Measurements from ENCODE around the gene HDGF.
A peak's percentile ranks its signal among the peaks of the same experiment; 100 is the strongest.

HDGF gene

DNA sequence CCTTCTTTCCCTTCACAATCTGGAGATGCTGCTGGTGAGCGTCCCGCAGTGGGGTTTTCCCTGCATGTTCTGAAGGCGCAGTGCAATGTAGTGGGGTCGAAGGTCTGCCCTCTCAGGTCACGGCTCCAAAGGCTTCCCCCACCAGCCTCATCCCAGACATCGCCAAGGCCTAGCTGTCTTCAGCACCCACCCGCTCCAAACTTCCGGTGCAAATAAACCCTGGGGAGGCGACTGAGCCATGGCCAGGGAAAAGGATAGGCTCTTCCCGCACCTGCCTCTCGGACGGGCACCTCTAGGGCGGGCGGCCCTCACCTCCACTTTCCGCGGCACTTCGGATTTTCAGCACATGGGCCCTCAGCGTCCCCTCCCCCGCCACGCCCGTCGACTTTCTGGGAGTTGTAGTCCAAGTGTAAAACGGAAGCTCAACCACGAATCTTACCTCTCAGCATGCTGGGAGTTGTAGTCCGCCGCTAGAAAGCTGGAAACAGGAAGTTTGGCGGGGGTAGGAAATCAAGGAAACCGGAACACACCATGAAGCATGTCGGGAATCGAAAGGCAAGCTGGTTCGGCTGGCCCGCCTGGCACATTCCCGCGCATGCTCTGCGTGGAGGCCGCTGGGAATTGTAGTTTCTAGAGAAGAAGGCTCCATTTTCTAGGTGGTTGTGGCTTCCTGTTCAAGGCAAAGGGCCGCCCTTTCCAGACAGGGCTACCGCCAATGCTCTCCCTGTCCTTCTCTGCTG, 10.6 kb downstream of the HDGF start, which contains the start of gene MRPL24:
Gene MRPL24 (minus strand): TSS at position 348 of the 740 bp plus-strand sequence. CDS start 2,384 bp downstream, outside the sequence.
- DNase-seq (ENCODE audit: extremely low spot score) = peak; percentile 98
- ChIA-PET CTCF (interaction anchor here (0.6 to 2.2 kb wide), 6 partner anchors 15 to 121 kb away, joined by 3 to 12 read pairs (median 4); no protein-coding TSS in a partner anchor), POLR2A (interaction anchor here (0.6 to 3.9 kb wide), 19 partner anchors 10 to 160 kb away, joined by 3 to 123 read pairs (median 4); partner anchors contain the start of genes CRABP2, HDGF, ISG20L2 and METTL25B)
- TF ChIP-seq ZNF384 (IDR thresholded peaks at IDR 0.05) = no peak
- TF ChIP-seq, protein P1, sequence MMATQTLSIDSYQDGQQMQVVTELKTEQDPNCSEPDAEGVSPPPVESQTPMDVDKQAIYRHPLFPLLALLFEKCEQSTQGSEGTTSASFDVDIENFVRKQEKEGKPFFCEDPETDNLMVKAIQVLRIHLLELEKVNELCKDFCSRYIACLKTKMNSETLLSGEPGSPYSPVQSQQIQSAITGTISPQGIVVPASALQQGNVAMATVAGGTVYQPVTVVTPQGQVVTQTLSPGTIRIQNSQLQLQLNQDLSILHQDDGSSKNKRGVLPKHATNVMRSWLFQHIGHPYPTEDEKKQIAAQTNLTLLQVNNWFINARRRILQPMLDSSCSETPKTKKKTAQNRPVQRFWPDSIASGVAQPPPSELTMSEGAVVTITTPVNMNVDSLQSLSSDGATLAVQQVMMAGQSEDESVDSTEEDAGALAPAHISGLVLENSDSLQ (IDR thresholded peaks at IDR 0.05) = peak; percentile 37; the same call in 1 of the 2 replicates
- no peak for TF ChIP-seq FOXM1 (IDR thresholded peaks at IDR 0.05; ENCODE audit: borderline replicate concordance)
- no peak for TF ChIP-seq CTBP1 (IDR thresholded peaks at IDR 0.05; ENCODE audit: borderline replicate concordance)
- no peak for TF ChIP-seq FOXK2 (IDR thresholded peaks at IDR 0.05)
- peak; percentile 98 for TF ChIP-seq L3MBTL2 (conservative IDR thresholded peaks at IDR 0.05)
- TF ChIP-seq BHLHE40 (IDR thresholded peaks at IDR 0.05; ENCODE audit: borderline replicate concordance) = no peak
- TF ChIP-seq ARNT (IDR thresholded peaks at IDR 0.05) = no peak
- TF ChIP-seq LEF1 (IDR thresholded peaks at IDR 0.05; ENCODE audit: borderline replicate concordance) = no peak
- TF ChIP-seq SUZ12 (IDR thresholded peaks at IDR 0.05) = no peak; the same call in 1 of the 2 replicates
- TF ChIP-seq NFRKB (IDR thresholded peaks at IDR 0.05) = no peak
- TF ChIP-seq SP1 (IDR thresholded peaks at IDR 0.05) = no peak
- TF ChIP-seq TARDBP (IDR thresholded peaks at IDR 0.05) = no peak
- peak; percentile 99 for TF ChIP-seq ELF4 (IDR thresholded peaks at IDR 0.05)

DNA sequence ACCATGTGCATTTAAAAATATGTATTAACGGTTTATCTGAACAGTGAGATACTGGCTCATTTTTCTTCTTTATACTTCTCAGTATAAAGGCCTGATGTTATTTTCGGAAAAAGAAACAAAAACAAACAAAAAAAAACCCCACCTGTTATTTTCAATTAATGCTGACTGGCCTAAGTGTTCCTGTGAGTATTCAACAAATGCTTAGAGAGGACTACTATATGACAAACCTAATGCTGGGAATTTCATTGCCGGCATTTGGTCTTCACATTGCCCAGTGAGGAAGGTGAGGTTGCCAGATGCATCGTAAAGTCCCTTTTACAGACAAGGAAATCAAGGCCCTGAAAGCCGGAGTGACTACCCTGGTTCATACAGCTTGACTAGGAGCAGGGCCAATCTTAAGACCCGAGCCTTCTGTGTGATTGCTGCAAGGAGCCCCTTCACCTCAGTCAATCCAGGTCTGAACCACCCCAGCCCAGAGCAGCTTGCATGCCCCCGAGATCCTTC, 11.2 kb downstream of the HDGF start:
- no peak for TF ChIP-seq ELF4 (IDR thresholded peaks at IDR 0.05)
- no peak for TF ChIP-seq FOXA1 (IDR thresholded peaks at IDR 0.05)
- TF ChIP-seq FOXM1 (IDR thresholded peaks at IDR 0.05; ENCODE audit: borderline replicate concordance) = no peak
- TF ChIP-seq ARNT (IDR thresholded peaks at IDR 0.05) = no peak
- TF ChIP-seq ZNF384 (IDR thresholded peaks at IDR 0.05) = no peak
- no peak for TF ChIP-seq L3MBTL2 (conservative IDR thresholded peaks at IDR 0.05)
- no peak for TF ChIP-seq HDGF (IDR thresholded peaks at IDR 0.05; ENCODE audit: borderline replicate concordance)
- no peak for TF ChIP-seq TARDBP (IDR thresholded peaks at IDR 0.05)
- TF ChIP-seq, protein P1 (IDR thresholded peaks at IDR 0.05) = no peak
- no peak for TF ChIP-seq SP1 (IDR thresholded peaks at IDR 0.05)
- no peak for TF ChIP-seq SUZ12 (IDR thresholded peaks at IDR 0.05)
- POLR2A ChIA-PET = interaction anchor here (1.0 to 3.9 kb wide), 6 partner anchors 11 to 51 kb away, joined by 3 to 123 read pairs (median 32); partner anchors contain the start of genes HDGF, ISG20L2, METTL25B and PRCC
- CTCF ChIA-PET = interaction anchor here (0.7 to 2.2 kb wide), 4 partner anchors 14 to 186 kb away, joined by 3 to 12 read pairs (median 6); no protein-coding TSS in a partner anchor
- no peak for DNase-seq (ENCODE audit: extremely low spot score)

DNA sequence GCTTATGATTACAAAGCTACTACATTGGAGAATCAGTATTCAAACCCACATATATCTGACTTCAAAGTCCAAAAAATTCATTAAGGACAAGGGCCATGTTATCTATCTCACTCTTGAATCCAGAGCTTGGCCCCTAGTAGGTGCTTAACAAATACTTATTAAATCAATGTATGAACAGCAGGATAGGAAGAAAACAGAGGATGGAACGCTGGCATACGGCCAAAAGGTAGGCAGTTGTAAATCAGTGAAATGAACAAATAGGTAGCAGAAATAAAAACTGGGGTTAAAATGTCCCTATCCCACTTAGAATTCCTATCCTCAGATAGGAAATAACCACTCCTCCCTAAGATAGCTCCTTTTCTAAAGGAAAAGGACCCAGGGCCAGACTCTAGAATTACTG, 12.6 kb downstream of the HDGF start:
- TF ChIP-seq CTBP1 (IDR thresholded peaks at IDR 0.05; ENCODE audit: borderline replicate concordance) (no peak), LEF1 (IDR thresholded peaks at IDR 0.05; ENCODE audit: borderline replicate concordance) (no peak), FOXA1 (IDR thresholded peaks at IDR 0.05) (no peak), ELF4 (IDR thresholded peaks at IDR 0.05) (no peak), BHLHE40 (IDR thresholded peaks at IDR 0.05; ENCODE audit: borderline replicate concordance) (no peak), SUZ12 (IDR thresholded peaks at IDR 0.05) (no peak), TARDBP (IDR thresholded peaks at IDR 0.05) (no peak), SP1 (IDR thresholded peaks at IDR 0.05) (no peak), ARNT (IDR thresholded peaks at IDR 0.05) (no peak), NFRKB (IDR thresholded peaks at IDR 0.05) (no peak), HDGF (IDR thresholded peaks at IDR 0.05; ENCODE audit: borderline replicate concordance) (no peak), FOXM1 (IDR thresholded peaks at IDR 0.05; ENCODE audit: borderline replicate concordance) (no peak), FOXK2 (IDR thresholded peaks at IDR 0.05) (no peak), ZNF384 (IDR thresholded peaks at IDR 0.05) (no peak)
- no peak for DNase-seq (ENCODE audit: extremely low spot score)
- POLR2A ChIA-PET = interaction anchor here (3.5 to 3.9 kb wide), 2 partner anchors 10 to 29 kb away, joined by 103 to 123 read pairs; partner anchors contain the start of genes ISG20L2, METTL25B and PRCC
- CTCF ChIA-PET = interaction anchor here (0.7 to 1.1 kb wide), 4 partner anchors 13 to 181 kb away, joined by 3 to 4 read pairs (median 4); no protein-coding TSS in a partner anchor

DNA sequence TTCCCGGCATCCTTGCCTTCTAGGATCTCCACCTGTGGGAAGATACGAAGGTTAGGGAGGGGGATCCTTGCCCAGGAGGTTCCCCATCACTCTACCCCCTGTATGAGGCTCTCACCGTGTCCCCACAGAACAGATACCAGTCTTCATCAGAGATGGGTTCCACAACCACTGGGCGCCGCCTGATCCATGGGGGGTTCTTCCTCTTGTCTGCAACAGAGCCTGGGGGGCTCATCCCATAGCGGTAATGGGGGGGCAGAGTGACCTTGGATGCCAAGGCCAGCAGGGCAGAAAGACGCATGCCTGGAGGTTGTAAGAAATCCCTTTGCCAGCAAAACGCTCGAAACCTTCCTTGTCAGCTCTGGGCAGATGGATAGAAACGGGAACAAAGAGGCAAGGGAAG, 13.1 kb downstream of the HDGF start:
- no peak for DNase-seq (ENCODE audit: extremely low spot score)
- POLR2A ChIA-PET = interaction anchor here (3.5 to 3.9 kb wide), 2 partner anchors 9 to 29 kb away, joined by 103 to 123 read pairs; partner anchors contain the start of genes ISG20L2, METTL25B and PRCC
- no peak for TF ChIP-seq FOXA1 (IDR thresholded peaks at IDR 0.05)
- CTCF ChIA-PET = interaction anchor here (0.8 to 1.1 kb wide), 3 partner anchors 12 to 122 kb away, joined by 3 to 4 read pairs (median 4); no protein-coding TSS in a partner anchor

DNA sequence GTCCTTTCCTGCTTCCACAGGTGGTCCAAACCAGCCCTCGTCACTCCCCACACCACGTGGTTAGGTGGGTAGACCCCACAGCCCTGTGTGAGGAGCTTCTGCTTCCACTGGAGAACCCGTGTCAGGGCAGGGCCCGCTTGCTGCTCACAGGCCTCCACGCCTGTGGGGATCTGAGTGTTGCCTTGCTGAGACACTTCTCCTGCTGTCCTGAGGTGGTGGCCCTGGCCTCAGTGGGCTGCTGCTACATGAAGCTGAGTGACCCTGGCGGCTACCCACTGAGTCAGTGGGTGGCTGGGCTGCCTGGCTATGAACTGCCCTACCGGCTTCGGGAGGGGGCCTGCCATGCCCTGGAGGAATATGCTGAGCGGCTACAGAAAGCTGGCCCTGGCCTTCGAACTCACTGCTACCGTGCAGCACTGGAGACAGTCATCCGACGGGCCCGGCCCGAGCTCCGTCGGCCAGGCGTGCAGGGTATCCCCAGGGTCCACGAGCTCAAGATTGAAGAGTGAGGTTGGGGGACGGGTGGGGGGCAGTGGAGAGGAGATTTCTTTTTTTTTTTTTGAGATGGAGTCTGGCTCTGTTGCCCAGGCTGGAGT, 17.4 kb downstream of the HDGF start:
- ChIA-PET POLR2A (interaction anchor here (1.0 kb wide), 2 partner anchors 45 to 69 kb away, joined by 3 to 4 read pairs; no protein-coding TSS in a partner anchor), CTCF (no interaction called here)
- no peak for DNase-seq (ENCODE audit: extremely low spot score)
- TF ChIP-seq FOXM1 (IDR thresholded peaks at IDR 0.05; ENCODE audit: borderline replicate concordance) (no peak), SP1 (IDR thresholded peaks at IDR 0.05) (no peak), FOXA1 (IDR thresholded peaks at IDR 0.05) (no peak), LEF1 (IDR thresholded peaks at IDR 0.05; ENCODE audit: borderline replicate concordance) (no peak), CTBP1 (IDR thresholded peaks at IDR 0.05; ENCODE audit: borderline replicate concordance) (no peak), SUZ12 (IDR thresholded peaks at IDR 0.05) (no peak), FOXK2 (IDR thresholded peaks at IDR 0.05) (no peak), ZNF384 (IDR thresholded peaks at IDR 0.05) (no peak), HDGF (IDR thresholded peaks at IDR 0.05; ENCODE audit: borderline replicate concordance) (no peak), TARDBP (IDR thresholded peaks at IDR 0.05) (no peak), ELF4 (IDR thresholded peaks at IDR 0.05) (no peak), L3MBTL2 (conservative IDR thresholded peaks at IDR 0.05) (no peak), NFRKB (IDR thresholded peaks at IDR 0.05) (no peak), BHLHE40 (IDR thresholded peaks at IDR 0.05; ENCODE audit: borderline replicate concordance) (no peak), ARNT (IDR thresholded peaks at IDR 0.05) (no peak)
- TF ChIP-seq, protein P1 (IDR thresholded peaks at IDR 0.05) = no peak
